Renal pelvis (tissue), 12 donors: ENCODE measurements around the gene LINC00237. TPM values are rescaled to one million over a fixed set of nuclear protein-coding genes. Genes with fewer than 3 reads are reported as not detected.

ENCODE experiments used
- DNase-seq: peaks from one replicate; pipeline ENCODE4 v3.0.0-alpha.2; 2013
- long read RNA-seq, 16 experiments: transcript quantifications; one replicate each; lab custom pipeline, GENCODE V29; 2026
- polyA plus RNA-seq, 3 donors: library from polyadenylated mRNA; unstranded; fragments of 120-200 nt; gene quantifications; one replicate each; pipeline ENCODE4 v1.2.1, GENCODE V29; 2013; ENCODE audit not compliant: insufficient read length in 3 of 3

LINC00237 gene
- polyA plus RNA-seq, result not detected
- long read RNA-seq, donor 1, result 0 reads
- long read RNA-seq, donor 2, result 0 reads
- long read RNA-seq, donor 3, result 0 reads
- long read RNA-seq, donor 4, result 0 reads
- long read RNA-seq, donor 5, result 0 reads
- long read RNA-seq, donor 6, result 0 reads
- long read RNA-seq, donor 7, result 0 reads
- long read RNA-seq, donor 8, result 0 reads
- long read RNA-seq, donor 9, result 0 reads
- long read RNA-seq, donor 10, result 0 reads
- long read RNA-seq, donor 11, result 0 reads
- long read RNA-seq, donor 12, result 0 reads
- long read RNA-seq, donor 13, result 0 reads
- long read RNA-seq, donor 14, result 0 reads
- long read RNA-seq, donor 15, partial matches to known transcripts, result 12 of 19 reads
- long read RNA-seq, donor 15, other reads (novel, unspliced or antisense), result 7 of 19 reads
- long read RNA-seq, donor 16, result 0 reads

DNA sequence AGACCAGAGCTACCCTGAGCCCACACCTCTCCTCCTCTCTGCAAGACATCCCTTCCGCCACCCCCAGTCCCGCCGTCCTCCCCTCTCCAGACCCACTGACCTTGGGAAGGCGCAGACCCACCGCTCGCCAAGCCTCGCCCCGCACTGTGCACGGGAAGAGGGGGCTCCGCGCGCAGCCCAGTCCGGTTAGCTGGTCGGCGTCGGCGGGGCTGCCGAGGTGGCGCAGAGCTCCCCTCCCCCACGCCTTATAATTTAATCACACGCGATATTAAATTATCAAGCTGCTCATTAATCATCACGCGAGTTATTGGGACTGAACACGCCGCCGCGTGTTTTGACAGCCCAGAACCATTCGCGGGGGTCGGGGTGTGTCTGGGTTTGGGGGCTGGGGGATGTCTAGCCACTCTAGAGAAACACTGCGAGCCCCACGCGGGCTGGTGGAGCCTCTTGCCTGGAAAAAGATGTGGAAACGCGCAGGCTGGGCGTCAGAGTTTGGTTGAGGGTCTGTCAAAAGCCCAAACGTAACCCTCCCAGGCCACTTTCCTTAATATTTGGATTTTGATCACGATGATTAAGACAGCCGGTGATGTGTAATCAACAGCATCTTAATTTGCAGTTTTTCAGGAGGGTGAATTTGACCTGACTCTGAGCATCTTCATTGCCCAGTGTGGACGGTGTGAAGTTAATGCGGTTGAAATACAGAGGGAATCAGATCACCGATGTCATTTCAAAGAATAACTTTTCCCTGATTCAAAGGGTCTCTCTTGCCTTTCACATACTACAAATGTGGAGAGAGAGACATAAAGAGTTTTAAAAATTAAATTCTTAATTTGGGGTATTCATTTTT is at the start of gene LINC00237:
Gene LINC00237, minus strand, starts transcription at position 188 of the 847 bp plus-strand sequence.
- no peak for DNase-seq

DNA sequence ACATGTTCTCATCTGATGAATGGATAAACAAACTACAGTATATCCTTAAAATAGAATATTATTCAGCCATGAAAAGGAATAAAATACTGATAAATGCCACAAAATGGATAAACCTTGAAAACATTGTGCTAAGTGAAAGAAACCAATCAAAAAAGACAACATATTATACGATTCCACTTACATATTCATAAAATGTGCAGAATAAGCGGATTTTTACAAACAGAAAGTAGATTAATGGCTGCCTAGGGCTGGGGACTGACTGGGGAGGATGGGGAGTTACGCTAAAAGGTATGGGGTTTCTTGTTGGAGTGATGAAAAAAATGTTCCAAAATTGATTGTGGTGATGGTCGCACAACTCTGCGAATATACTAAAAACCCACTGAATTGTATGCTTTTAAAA is 49.1 kb upstream of the LINC00237 start:
- DNase-seq, result no peak

DNA sequence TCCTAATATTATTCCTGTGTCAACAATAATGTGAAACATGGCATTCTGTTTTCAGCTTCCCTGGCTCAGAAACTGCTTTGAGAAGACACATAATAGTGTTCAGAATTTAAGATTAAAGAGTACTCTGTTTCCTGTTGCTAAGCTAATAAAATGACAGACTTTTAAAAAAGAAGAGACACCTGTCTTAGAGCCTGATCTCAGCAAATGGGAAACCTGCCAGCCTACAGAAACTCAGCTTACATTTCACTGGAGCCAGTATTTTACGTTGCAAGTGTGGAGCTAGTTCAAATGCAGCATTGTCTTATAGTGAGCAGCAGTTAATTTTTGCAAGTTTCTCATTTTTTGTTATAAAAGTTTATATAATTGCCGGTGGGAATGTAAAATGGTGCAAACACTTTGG is 48.5 kb upstream of the LINC00237 start:
- DNase-seq, result no peak

DNA sequence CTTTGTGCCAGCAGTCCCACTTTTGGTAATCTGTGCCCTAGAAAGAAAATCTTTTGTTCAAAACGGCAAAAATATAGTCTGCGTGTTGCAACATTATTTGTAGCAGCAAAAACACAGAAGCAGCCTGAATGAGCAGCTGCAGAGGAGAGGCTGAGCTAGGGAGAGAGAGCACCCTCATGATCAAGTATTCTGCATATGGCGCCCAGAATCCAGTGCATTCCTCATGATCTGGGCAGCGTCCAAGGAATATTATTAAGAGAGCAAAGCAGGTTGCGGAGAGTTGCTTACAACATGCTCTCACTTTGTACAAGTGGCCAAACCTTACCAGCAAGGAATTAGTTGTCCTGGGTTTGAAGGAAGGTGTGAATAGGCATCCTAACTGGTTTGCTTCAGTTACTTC is 45.6 kb upstream of the LINC00237 start:
- no peak for DNase-seq

DNA sequence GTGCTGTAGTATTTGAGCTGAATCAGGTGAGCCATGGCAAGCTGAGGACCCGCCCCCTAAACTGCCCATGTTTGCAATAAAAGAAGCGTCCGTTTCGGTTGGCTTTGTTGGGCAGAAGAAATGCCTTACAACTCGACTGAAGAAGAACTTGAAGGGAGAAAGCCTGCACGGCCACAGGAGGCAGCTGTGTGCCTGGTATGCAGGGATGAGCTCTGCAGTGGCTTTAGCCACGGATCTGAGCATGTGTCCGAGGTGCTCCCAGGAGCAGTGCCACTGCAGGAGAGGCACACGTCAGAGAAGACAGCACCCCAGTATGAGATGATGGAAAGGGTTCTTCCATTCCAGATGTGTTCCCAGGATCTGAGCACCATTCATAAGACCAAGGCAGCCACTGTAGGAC is 43.2 kb upstream of the LINC00237 start:
- DNase-seq, result no peak

DNA sequence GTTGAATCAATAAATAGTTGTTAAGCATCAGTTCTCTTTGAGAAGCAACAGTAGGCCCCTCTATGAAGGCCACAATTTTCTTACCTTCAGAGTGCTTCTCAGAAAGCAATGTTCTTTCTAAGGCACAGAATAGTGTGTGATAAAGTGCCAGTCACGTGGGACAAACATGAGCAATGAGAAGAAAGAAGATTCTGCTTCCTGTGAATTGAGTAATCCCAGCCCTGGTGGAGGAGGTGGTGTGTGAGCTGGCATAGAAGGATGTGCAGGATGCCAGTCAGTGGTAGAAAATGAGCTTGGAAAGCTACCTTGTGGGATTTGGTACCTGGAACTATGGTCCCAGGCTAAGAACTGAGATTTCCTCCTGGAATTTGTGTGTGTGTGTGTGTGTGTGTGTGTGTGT is 41.4 kb upstream of the LINC00237 start:
- DNase-seq, result no peak

DNA sequence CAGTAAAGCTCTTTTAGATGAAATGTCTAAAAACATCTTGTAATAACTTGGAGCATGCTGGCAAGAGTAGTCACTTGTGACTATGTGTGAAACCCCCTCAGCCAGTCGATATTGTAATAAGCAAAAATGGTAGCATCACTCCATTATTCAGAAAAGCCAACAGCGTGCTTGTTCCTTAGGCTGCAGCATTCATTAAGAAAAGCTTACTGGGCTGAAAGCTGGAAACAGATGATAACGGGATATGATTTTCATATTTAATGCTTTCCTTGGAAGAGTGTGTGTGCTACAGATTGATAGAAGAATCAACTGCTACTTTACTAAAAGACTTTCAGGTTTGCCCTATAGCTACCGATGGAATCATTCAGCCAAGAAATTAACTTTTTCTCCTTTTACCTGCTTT is 40.1 kb upstream of the LINC00237 start:
- no peak for DNase-seq

DNA sequence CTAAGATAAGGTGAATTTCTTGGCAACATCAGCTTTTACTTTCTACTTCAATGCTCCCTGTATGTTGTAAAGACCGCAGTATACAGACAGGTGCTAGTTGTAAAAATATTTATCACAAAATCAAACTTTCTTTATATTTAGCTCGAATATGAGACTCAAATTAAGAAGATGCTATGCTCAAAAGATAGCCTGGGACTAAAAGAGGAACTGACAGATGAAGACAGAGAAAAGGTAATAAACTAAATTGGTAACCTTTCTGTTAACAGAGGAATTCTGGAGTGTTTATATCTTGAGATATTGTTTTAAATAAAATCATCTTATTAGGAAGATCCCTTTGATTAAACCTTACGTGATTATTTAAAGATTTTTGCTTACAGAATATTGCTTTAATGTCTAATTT is 39.3 kb upstream of the LINC00237 start:
- no peak for DNase-seq

DNA sequence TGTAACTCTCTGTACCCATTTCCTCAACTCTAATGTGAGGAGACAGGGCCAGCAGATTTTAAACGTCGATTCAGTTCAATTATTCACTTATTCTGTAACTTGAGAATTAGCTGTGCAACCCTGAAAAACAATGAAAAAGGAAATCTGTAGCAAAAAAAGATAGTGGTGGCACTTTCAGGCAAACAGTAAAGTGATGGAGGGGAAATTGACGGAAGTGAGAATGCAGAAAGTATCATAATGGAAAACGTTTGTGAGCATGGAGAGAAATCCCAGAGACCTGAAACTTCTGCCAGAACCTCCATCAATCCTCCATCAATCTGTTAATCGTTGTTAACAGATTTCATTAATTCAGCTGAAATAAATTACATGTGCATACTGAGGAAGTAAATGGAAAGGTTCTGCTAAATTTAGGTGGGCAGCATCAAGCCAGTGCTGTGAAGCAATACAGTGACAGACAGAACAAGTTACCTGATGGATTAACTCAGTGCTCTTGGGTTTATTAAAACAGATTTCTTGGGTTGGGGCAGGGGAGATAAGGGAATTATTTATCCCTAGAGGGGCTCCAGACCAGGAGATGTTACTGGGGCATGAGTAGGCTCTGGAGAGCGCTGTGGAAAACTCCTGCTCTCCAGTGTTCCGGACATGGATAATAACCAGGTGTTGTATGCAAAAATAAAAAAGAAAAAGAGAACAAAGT is 37.2 kb upstream of the LINC00237 start:
- DNase-seq, result no peak

DNA sequence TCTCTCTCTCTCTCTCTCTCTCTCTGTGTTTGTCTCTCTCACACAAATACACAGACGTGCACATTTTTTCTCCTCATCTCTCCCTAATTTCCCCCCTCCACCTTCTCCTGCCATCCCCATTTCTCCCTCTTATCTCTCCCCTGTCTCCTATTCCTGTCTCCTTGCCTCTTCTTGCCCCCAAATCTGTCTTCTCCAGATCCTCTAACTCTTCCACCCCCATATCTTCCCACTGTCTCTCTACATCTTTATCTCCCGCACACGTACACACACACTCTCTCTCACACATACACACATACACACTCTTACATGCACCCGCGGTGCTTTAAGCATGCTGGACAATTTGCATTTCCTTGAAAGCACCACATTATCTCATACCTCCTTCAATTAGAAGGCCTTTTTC is 35.7 kb upstream of the LINC00237 start:
- DNase-seq, result no peak

DNA sequence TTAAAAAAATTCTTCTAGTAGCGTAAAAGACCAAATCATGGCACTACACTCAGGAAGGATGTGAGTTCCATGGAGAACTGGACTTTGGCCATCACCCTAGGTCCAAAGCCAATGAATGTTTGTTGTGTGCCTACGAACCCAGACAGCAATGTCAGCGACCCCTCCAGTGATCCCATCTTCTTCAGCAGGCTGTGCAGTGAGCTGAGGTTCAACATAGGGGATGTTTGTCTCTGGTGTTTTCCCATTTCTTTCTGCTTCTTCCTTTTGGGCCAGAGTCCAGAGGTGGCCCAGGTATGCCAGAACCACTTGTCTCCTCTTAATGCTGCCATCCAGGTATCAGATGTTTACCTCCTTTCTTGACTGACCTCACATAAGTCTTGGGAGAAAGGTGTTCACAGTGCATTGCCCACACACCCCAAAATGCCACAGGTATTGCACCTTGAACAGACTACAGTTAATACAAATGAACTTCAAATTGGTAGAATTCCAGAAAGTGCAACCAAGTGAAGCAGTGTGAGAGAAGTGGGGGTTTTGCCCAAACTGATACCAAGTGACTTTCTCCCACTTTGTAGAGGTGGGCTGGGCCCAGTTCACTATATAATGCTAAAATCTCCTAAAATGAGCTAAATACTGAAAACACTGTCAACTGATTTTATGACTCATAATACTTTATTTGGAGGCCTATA is 33.9 kb upstream of the LINC00237 start:
- DNase-seq, result no peak

DNA sequence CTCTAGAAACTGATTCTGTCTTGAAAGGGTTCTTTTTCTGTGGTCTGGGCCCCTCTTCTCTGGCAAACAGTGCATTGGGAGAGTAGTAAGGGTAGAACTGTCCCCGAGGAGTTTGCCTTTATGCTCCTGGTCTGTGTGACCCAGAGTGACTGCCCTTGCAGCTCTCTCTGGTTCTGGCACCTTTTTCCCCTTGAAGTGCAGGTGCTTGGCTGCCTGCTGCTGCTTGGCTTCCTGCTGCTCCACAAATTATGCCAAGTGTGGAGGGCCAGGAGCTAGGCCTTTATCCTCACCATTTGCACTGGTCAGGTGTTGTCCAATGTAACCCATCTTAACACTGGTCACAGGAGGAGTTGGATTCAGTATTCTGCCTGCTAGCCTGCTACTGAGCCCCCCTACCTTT is 30.9 kb upstream of the LINC00237 start:
- no peak for DNase-seq

DNA sequence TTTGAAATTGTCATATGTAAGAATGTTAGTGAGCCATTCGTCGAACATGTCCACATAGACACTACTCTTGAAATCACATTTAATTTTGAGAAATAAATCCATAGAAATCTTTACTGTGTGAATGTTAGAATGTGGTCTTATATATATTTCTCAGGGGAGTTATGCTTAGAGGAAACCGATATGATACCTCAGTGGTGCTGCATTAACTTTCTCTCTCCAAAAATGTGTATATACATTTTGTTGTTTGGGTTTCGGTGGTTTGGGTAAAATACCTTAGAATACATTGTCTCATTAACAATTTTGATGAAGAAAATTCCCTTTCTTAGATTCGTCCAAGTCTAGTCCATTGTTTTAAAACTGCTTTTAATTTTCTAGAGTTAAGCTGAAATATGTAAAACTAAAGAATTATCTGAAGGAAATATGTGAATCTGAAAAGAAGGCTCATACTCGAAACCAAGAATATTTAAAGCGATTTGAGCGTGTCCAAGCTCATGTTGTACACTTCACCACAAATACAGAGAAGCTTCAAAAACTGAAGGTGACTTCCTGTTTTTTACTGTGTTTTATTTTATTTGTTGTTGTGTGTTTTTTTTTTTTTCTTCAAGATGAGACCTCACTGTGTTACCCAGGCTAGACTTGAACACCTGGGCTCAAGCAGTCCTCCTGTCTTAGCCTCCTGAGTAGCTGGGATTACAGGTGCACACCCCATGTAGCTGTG is 30.0 kb upstream of the LINC00237 start:
- no peak for DNase-seq

DNA sequence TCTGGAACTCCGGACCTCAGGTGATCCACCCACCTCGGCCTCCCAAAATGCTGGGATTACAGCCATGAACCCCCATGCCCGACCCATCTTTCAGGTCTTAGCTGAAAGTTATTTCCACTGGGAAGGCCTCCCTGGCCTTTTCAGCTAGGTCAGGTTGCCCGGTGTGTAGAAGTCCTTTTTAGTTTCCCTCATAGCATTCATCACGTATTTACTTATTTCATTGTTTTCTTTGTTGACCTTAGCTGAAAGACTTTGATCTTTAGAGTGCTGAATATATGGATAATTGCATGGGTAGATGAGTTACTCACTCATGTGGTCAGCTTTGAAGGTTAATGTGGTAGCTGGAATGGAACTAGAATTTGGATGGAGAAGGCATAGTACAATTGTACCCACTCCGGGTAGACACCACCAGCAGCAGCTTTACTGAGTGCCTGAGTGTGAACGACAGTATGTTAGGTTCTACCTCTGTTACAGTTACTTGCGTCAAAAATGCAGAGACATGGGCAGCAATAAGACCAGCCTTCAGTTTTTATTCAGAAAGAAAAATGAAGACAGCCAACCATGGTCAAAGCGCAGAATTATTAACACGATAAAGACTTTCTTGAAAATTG is 28.8 kb upstream of the LINC00237 start:
- no peak for DNase-seq

DNA sequence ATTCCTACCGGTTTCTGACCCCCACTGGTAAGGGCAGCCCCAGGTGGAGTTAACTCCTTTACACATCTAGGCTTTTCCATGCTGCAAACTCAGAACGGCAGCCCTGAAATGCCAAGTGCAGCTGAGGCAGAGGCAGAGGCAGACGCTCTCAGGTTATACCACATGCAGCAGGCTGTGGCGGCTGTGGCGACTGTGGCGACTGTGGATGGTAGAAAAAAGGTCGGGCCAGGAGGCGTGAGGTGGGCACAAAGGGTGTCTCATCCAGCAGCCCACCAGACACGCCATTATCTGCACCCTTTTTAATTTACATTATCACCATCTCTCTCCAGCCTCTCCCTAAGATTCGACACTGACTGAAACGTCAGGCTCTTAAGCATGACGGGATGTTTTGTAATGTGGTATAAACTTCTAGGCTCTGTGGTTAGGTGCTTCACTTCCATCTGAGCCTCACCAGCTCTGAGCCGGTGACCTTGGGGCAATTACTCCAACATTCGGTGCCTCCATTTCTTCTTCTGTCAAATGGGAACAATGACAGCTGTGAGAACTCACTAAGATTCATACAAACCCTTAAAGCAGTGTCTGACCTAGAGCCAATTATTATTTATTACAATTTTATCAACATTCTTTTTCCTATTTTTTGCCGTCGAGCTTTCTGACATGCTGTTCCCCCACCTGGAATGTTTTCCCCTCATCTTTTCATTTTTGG is 27.9 kb upstream of the LINC00237 start:
- no peak for DNase-seq

DNA sequence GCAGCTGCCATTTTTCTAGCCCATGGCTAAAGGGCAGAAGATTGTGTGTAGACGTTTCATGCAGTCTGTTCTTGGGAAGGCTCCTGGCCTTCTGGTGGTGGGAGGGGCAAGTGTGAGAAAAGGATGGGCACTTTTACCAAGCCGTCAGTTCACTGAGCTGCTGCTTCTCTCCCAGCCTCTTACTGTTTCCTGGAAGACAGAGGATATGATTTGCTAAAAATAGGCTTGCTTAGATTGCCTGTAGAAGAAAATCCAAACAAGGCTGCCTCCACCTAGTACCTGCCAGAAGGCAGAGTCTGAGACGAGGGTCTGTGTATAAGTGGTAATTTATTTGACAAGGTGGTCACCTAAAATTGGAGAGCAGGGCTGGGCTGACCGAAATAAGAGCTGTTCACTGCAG is 27.2 kb upstream of the LINC00237 start:
- no peak for DNase-seq

DNA sequence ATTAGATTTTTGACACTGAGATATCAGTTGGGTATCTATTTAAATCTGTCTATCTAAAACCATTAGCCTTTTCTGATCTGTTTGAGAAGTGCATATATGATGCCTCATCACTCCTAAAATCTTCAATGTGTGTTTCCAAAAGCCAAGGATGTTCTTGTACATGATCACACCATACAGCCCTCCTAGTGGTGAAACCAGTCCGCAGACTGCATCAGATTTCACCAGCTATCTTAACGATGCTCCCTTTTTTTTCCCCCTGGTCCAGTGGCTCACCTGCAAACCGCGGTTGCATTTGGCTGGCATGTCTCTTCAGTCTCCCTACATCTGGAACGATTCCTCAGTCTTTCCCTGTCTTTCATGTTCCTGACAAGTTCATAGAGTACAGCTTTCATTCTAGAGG is 23.7 kb upstream of the LINC00237 start:
- DNase-seq, result no peak

DNA sequence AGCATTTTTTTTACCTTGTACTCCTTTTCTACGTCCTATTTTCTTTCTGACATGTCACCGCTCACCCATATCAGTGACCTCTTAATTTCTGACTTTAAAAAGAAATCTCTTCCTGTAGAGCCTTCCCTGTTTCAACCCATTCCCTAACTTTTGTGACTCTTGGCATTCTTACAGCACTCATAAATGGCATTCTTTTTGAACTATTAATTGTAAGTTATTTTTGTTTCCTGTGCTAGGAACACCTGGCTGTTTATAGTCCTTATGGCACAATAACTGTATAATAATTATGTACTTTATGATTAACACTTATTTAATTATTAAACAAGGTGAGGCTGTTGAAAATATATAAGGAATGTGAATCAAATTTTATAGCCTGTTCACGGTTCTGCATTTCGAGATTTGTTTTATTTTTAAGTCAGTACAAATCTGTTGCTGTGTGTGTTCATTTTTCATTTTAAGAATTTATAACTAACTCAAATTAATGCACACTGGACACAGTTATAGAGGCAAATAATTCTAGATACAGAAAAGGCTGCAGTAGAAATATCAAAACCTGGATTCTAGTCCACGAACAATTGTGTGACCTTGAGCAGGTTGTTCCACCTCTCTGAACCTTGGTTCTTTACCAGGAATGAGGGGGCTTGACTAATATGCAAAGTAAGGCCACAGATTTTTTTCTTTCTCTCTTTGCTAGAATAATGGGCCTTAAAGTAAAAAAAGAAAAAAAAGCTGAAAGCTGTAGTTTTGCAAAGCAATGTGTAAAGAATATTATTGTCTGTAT is 21.2 kb upstream of the LINC00237 start:
- DNase-seq, result no peak

DNA sequence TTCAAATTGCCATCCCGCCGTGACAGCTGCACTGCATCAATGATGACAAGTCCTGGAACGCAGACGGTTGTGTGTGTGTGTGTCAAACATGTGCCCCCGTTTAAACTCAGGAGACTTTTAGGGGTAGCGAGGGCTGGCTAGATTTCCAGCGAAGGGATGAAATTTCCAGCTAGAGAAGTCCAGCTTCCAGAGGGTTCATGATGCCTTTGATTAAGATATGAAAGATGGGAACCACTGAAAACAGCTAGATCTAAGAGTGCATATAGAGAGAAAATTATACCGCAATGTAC is 20.4 kb upstream of the LINC00237 start:
- DNase-seq, result no peak
